Cardiac septum (tissue), 1 donor: ENCODE results near the gene YAP1. TPM values are rescaled to one million over a fixed set of nuclear protein-coding genes. Genes with fewer than 3 reads are reported as not detected.
"Not testable (repeated sequence)": the region's sequence is repeated elsewhere in the genome, so short reads cannot be mapped to it uniquely, and the experiment has no call there.

Source experiments
- DNase-seq: peaks from one replicate; pipeline ENCODE4 v3.0.0-alpha.2; 2020; ENCODE audit warnings: low spot score
- intact Hi-C: fragments of 100-400 bp; cut with DNase I; formaldehyde crosslinking; loops from one replicate; pipeline ENCODE4 v1.14.0; 2022
- total RNA-seq: library from RNA; stranded (reverse); fragmentation: NEBNext Ultra II Directional; extraction: Animal tissue kit (Norgen Biotek cat#: 25700); gene quantifications from one replicate; pipeline ENCODE4 v1.2.1, GENCODE V29; 2021
- donor health status: DM: no; HTN: no; CAD: no.

YAP1 gene
- total RNA-seq, 1 donor from 2014 or later = 74.9 TPM

GRCh38 chr11:102192349-102193066, 82.3 kb downstream of the YAP1 start:
- intact Hi-C loops = no loop called here
- DNase-seq = no peak

DNA sequence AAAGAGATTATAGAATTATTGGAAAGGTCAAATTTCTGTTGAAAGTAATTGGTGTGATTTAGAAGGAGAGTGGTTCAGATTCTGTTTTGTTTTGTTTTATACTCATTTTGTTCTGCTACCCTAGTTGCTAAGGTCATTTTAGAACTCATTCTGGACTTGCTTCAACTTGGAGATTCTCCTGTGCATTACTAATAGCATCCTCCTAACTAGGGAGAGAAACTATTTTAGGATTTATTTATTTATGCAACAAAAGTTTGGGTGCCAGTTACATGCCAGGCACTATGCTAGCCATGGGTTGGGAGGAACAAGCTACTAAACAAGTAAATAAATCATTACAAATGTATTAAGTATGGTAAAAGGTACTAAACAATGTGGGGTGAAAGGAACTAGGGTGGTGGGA, 84.0 kb downstream of the YAP1 start:
- intact Hi-C loops = no loop called here
- no peak for DNase-seq

GRCh38 chr11:102194990-102195389, 84.7 kb downstream of the YAP1 start:
- DNase-seq = no peak
- intact Hi-C loops = no loop called here

- DNase-seq = no peak
- intact Hi-C loops = no loop called here
Measured at GRCh38 chr11:102196351-102196750, 86.1 kb downstream of the YAP1 start.

GRCh38 chr11:102196816-102197215, 86.6 kb downstream of the YAP1 start:
- intact Hi-C loops = no loop called here
- no peak for DNase-seq

DNA sequence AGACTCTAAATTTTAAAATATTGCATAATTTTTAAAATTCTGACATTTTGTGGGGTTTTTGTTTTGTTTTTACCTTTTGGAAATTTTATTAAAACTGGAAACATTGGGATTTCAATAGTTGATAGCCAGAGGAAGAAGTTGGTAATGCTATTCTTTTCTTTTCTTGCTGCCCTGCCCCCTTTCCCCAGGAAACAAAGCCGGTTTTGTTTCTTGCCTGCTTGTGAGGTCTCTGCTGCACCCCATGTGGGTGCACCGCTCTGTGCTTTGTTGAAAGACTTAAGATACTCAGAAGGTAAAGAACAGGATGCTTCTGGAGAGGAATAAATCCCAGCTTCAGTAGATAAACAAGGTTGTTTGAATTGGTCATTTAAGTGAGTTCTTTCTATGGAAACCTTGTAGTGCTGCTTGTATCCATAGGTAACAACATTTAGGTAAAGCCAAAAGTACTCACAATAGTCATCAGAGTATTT, 87.5 kb downstream of the YAP1 start:
- DNase-seq = no peak
- intact Hi-C loops = no loop called here

GRCh38 chr11:102199673-102200072, 89.4 kb downstream of the YAP1 start:
- DNase-seq = no peak
- intact Hi-C loops = no loop called here

GRCh38 chr11:102200325-102200724, 90.1 kb downstream of the YAP1 start:
- DNase-seq, intact Hi-C loops: not testable (repeated sequence)

- intact Hi-C loops = no loop called here
Measured at GRCh38 chr11:102201776-102202175, 91.5 kb downstream of the YAP1 start.

GRCh38 chr11:102202972-102203371, 92.7 kb downstream of the YAP1 start:
- intact Hi-C loops = no loop called here
- DNase-seq = no peak

More at GRCh38 chr11:102201776-102202175, 91.5 kb downstream of the YAP1 start:
- no peak for DNase-seq

DNA sequence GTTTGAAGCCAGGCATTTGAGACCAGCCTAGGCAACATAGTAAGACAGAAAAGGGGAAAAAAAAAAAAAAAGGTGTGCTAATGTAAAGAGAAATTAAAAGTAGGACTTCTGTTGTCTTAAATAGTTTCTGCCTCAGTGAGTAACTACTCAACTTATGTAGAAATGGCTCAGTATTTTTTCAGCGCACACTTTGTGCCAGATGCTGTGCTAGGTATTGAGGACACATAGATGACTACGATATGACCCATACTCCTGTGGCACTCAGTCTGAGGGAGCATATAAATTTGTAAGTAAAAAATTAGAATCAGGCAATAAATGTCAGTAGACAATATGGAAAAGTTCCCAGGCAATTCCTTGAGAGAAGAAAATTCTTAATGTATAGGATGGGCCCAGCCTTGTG, 93.9 kb downstream of the YAP1 start:
- intact Hi-C loops = no loop called here
- no peak for DNase-seq

GRCh38 chr11:102205805-102206204, 95.6 kb downstream of the YAP1 start:
- intact Hi-C loops = no loop called here
- no peak for DNase-seq

DNA sequence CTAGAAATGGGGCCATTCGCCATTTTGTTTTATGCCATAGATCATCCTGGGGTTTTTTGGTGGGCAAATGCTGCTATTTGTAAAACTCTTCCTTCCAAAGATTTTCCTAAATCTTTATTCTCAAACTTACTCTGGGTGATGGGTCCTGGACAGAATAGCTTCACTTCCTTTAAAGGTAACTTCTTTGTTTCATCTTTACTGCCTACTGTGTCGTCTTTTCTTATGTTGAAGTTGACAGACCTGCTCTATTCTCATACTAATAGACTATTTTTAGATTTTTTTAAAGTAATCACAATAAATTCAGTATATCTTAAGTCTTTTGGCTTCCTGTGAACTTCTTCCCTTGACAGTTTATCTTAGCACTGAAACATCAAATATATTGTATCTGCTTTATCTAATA, 98.6 kb downstream of the YAP1 start:
- intact Hi-C loops = no loop called here
- DNase-seq = no peak

- no peak for DNase-seq
- intact Hi-C loops = loop anchor here (5.0 kb wide), 1 partner anchor 102 kb away; the partner anchor contains the start of gene YAP1
Measured at GRCh38 chr11:102214623-102215022, 104.4 kb downstream of the YAP1 start.

GRCh38 chr11:102216433-102217075, 106.3 kb downstream of the YAP1 start:
- intact Hi-C loops = loop anchor here (5.0 kb wide), 1 partner anchor 104 kb away; the partner anchor contains the start of gene YAP1
- no peak for DNase-seq

DNA sequence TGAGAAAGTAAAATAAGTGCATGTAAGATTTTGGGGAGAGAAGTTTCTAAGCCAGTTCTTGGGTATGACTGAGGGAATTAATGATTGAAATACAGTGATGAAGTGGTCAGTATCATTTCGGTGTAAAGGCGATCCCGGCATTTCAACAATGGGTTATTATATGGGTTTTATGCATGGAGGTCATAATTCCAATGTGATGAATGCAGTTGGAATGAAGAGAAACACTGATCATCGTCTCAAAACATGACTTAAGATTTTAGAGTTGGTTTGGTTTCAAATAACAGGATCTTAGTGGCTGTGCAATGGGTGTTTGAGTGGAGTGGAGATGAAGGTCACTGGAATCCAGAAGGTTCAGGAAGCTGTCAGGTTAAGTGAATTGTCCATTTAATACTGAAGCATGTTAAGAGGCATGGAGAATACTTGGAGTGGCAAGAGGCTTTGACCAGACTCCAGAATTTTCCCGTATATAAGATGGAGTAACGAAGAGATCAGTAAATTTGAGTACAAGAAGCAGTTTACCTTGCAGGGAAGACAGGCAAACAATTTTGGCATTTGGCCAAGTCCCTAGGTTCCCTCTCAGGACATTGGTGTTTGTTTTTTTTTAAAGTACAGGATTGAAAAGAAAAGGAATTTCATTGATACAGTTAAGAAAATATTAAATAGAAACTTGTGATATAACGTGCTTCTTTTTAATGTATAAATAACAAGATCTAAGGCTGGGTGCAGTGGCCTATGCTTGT, 110.7 kb downstream of the YAP1 start:
- intact Hi-C loops = no loop called here
- DNase-seq = no peak

DNA sequence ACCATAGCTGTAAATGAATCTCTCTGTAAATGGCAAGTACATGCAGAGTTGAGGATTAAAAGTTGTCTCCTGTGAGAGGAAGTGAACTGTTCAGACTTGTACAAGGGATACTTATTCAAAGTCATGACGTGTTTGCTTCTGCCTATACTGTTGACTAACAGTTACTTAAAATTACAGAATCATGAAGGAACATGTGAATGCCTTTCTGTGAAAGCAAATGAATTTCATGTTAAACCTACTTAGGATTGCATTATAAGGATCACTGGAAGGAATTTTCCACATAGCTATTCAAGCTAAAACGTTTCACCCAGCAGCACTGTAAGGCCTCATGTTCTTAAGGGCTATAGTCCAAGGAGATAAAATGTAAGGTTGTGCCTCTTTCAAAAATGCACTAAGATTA, 113.6 kb downstream of the YAP1 start:
- intact Hi-C loops = no loop called here

DNA sequence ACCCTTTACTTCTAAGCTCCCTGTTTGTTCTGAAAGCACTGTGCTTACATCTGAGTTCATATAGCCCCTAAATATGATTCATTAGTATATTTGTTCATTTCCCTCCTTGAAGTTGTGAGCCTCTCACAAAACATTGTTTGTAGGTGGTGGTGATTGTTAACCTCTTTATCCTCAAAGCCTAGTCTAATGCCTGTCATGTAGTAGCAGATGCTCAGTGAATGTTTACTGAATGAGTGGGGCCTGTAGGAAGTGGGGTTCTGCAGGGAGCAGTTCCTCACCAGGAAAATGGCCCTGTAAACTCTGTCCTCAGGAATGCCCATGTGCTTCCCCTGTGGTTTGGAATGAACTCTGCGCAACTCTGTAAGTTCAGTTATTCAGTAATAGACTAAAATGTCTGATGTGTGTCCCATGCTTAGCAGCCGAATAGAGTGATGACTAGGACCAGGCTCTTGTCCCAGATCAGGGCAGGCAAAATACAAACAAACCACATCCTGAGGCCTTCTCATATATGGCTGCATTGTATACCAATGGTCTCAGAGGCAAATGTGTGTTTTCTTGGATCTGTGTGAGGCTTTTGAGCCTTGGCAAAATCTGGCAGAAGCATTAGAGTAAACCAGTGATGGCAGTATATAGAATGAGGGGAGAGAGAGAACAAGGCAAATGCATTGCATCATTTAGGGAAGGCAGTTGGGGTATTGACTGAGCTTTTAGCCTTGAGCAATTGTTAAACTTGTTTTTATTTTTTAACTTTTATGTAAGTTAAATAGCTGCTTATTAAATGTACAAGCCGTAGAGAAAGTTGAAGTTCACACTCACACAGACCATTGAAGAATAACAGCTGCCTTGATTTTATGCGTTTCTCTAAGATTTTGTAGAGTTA, 115.7 kb downstream of the YAP1 start:
- intact Hi-C loops = no loop called here
- no peak for DNase-seq

More for the DNA sequence above, 113.6 kb downstream of the YAP1 start:
- no peak for DNase-seq

- intact Hi-C loops = no loop called here
- DNase-seq = no peak
Measured at GRCh38 chr11:102226702-102227490, 116.6 kb downstream of the YAP1 start.
